HG03097 (cell line): ENCODE measurements around the gene EFS.
"Not testable (repeated sequence)": the region's sequence is repeated elsewhere in the genome, so short reads cannot be mapped to it uniquely, and the experiment has no call there.

Experiments used
- ATAC-seq: cut with Tn5 transposase; IDR thresholded peaks from one replicate; pipeline ENCODE4 v1.9.1; 2021; ENCODE audit not compliant: unreplicated experiment, low FRiP score

Gene EFS

GRCh38 chr14:23399591-23399990 is 34.6 kb upstream of the EFS start:
- ATAC-seq, result no peak

- no peak for ATAC-seq
Measured at GRCh38 chr14:23399136-23399535, 34.2 kb upstream of the EFS start.

GRCh38 chr14:23398348-23398747 is 33.4 kb upstream of the EFS start:
- no peak for ATAC-seq

GRCh38 chr14:23396781-23397407 is 31.9 kb upstream of the EFS start:
- ATAC-seq, result no peak

- ATAC-seq, result no peak
Measured at GRCh38 chr14:23396126-23396525, 31.2 kb upstream of the EFS start.

- ATAC-seq, result no peak
Measured at GRCh38 chr14:23392613-23393012, 27.6 kb upstream of the EFS start.

GRCh38 chr14:23389871-23390270 is 24.9 kb upstream of the EFS start:
- ATAC-seq, result not testable (repeated sequence)

- no peak for ATAC-seq
Measured at GRCh38 chr14:23389396-23389795, 24.4 kb upstream of the EFS start.

- no peak for ATAC-seq
Measured at GRCh38 chr14:23388996-23389395, 24.0 kb upstream of the EFS start.

- ATAC-seq, result no peak
Measured at GRCh38 chr14:23387916-23388882, 23.2 kb upstream of the EFS start.

- no peak for ATAC-seq
Measured at GRCh38 chr14:23386999-23387398, 22.0 kb upstream of the EFS start.

- ATAC-seq, result not testable (repeated sequence)
Measured at GRCh38 chr14:23386266-23386657, 21.3 kb upstream of the EFS start.

- ATAC-seq, result no peak
Measured at GRCh38 chr14:23385642-23386265, 20.8 kb upstream of the EFS start.

- no peak for ATAC-seq
Measured at GRCh38 chr14:23385244-23385641, 20.3 kb upstream of the EFS start.

GRCh38 chr14:23384364-23385080 is 19.6 kb upstream of the EFS start:
- ATAC-seq, result no peak

GRCh38 chr14:23382731-23383440 is 17.9 kb upstream of the EFS start:
- no peak for ATAC-seq

- ATAC-seq, result no peak
Measured at GRCh38 chr14:23382276-23382675, 17.3 kb upstream of the EFS start.

- ATAC-seq, result no peak
Measured at GRCh38 chr14:23381871-23382270, 16.9 kb upstream of the EFS start.

GRCh38 chr14:23380976-23381375 is 16.0 kb upstream of the EFS start:
- ATAC-seq, result no peak

GRCh38 chr14:23380197-23380914 is 15.4 kb upstream of the EFS start:
- no peak for ATAC-seq
